Mesothelial cell of epicardium (in vitro differentiated cells): ENCODE results near the gene LRRC45. TPM values are rescaled to one million over a fixed set of nuclear protein-coding genes. Genes with fewer than 3 reads are reported as not detected.

Experiments
- DNase-seq, 2 experiments: peaks; one replicate each; pipeline ENCODE4 v3.0.0; 2021; ENCODE audit warnings: low spot score in 2 of 2; ENCODE audit not compliant: unreplicated experiment in 2 of 2
- H3K27ac Mint-ChIP-seq: 2 replicates; pipeline ENCODE4 v1.8.0; 2021; ENCODE audit warnings: mixed read lengths
- H3K27me3 Mint-ChIP-seq: 2 replicates; pipeline ENCODE4 v1.8.0; 2021; ENCODE audit warnings: low read depth, mixed read lengths
- H3K36me3 Mint-ChIP-seq: 2 replicates; pipeline ENCODE4 v1.8.0; 2021; ENCODE audit warnings: mixed read lengths
- H3K4me1 Mint-ChIP-seq: 2 replicates; pipeline ENCODE4 v1.8.0; 2021; ENCODE audit warnings: mixed read lengths
- H3K4me3 Mint-ChIP-seq: 2 replicates; pipeline ENCODE4 v1.8.0; 2021; ENCODE audit warnings: mild to moderate bottlenecking, moderate library complexity, mixed read lengths
- H3K9me3 Mint-ChIP-seq: 2 replicates; pipeline ENCODE4 v1.8.0; 2021; ENCODE audit warnings: mixed read lengths
- CTCF ChIP-seq: fragments of 200-600 bp; sonication (generic); IDR thresholded peaks from one replicate; pipeline ENCODE4 v1.5.0; 2021; ENCODE audit warnings: antibody characterized with exemption; ENCODE audit not compliant: unreplicated experiment
- total RNA-seq: library from RNA; stranded (reverse); gene quantifications from 3 replicates; pipeline ENCODE4 v1.2.1, GENCODE V29; 2021

The LRRC45 gene
- total RNA-seq, 1 donor from 2014 or later: 16.9 TPM

- Mint-ChIP-seq H3K4me1 (peaks cover 22% of the 10 kb centered on the region), H3K36me3 (no peaks in the 10 kb centered on the region), H3K27me3 (no peaks in the 10 kb centered on the region), H3K9me3 (no peaks in the 10 kb centered on the region), H3K27ac (peak overlapping the region; percentile 72), H3K4me3 (peak overlapping the region; percentile 76)
- peak; percentile 17 for TF ChIP-seq CTCF
- peak in 1 of 2 experiments; percentile 67 for DNase-seq
These were observed 1.8 kb upstream of the LRRC45 start for GRCh38 chr17:82021107-82021899.

GRCh38 chr17:82021900-82022309 is 1.2 kb upstream of the LRRC45 start:
- peak overlapping the region; percentile 72 for H3K27ac Mint-ChIP-seq
- TF ChIP-seq CTCF: no peak
- H3K27me3 Mint-ChIP-seq: no peaks in the 10 kb centered on the region
- no peak for DNase-seq
- no peaks in the 10 kb centered on the region for H3K9me3 Mint-ChIP-seq
- H3K4me1 Mint-ChIP-seq: peaks cover 22% of the 10 kb centered on the region
- peak overlapping the region; percentile 76 for H3K4me3 Mint-ChIP-seq
- no peaks in the 10 kb centered on the region for H3K36me3 Mint-ChIP-seq

- H3K36me3 Mint-ChIP-seq: peaks cover 3% of the 10 kb centered on the region
- H3K4me1 Mint-ChIP-seq: peaks cover 22% of the 10 kb centered on the region
- no peaks in the 10 kb centered on the region for H3K9me3 Mint-ChIP-seq
- DNase-seq: peak in 1 of 2 experiments; percentile 62
- H3K27me3 Mint-ChIP-seq: no peaks in the 10 kb centered on the region
- TF ChIP-seq CTCF: no peak
- H3K4me3 Mint-ChIP-seq: peak within 1 kb of the TSS; percentile 76
- peak within 1 kb of the TSS; percentile 72 for H3K27ac Mint-ChIP-seq
These were observed 660 bp upstream of the LRRC45 start, which contains the start of gene CENPX for GRCh38 chr17:82022310-82022980. TSS of gene CENPX (minus strand) at chr17:82022878. CDS start at chr17:82022861, 17 bp downstream.

GRCh38 chr17:82023447-82024241 is 539 bp downstream of the LRRC45 start:
- DNase-seq: no peak

More at GRCh38 chr17:82023447-82024241, 539 bp downstream of the LRRC45 start:
- H3K4me1 Mint-ChIP-seq: peaks cover 20% of the 10 kb centered on the region
- H3K9me3 Mint-ChIP-seq: no peaks in the 10 kb centered on the region
- H3K4me3 Mint-ChIP-seq: peak overlapping the region; percentile 76
- H3K27ac Mint-ChIP-seq: no peak overlapping the region
- H3K27me3 Mint-ChIP-seq: no peaks in the 10 kb centered on the region
- no peak for TF ChIP-seq CTCF
- H3K36me3 Mint-ChIP-seq: peaks cover 3% of the 10 kb centered on the region
